ENCODE measurements around the gene TM4SF5. TPM values are rescaled to one million over a fixed set of nuclear protein-coding genes. Genes with fewer than 3 reads are reported as not detected.
A peak's percentile ranks its signal among the peaks of the same experiment; 100 is the strongest.

Gene TM4SF5
- total RNA-seq, 1 donor, result not detected

- TF ChIP-seq CTCF (IDR thresholded peaks at IDR 0.05; ENCODE audit: insufficient read depth, low read depth, low read length), result no peak
- no peak for DNase-seq (ENCODE audit: low read depth)
- no peak overlapping the region for H3K4me3 ChIP-seq (ENCODE audit: low read depth, low read length)
Observed at GRCh38 chr17:4808378-4808767, 36.7 kb downstream of the TM4SF5 start.

DNA sequence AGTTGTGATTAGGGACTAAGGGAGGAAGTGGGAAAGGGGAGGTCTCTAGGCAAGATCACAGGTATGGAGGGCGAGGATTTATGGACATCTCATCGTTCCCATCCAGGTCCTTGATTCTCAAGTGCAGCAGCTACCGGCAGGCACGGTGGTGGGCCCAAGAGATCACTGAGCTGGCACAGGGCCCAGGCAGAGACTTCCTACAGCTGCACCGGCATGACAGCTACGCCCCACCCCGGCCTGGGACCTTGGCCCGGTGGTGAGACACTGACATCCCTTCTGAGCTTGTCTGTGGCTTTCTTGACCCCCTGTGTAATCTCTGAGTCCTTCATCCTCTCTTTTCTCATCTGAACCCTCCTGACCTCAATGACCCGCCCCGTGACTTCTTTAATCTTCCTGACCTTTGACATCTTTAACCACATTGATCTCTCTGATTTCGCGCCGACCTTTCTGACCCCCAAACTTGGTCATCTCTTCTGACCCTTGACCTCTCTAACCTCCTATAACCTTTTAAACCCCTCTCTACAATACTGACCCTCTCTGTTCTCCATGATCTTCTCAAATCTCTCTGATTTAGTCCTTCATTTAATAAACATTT, 39.1 kb downstream of the TM4SF5 start:
- no peak for TF ChIP-seq CTCF (IDR thresholded peaks at IDR 0.05; ENCODE audit: insufficient read depth, low read depth, low read length)
- DNase-seq (ENCODE audit: low read depth), result no peak
- no peak overlapping the region for H3K4me3 ChIP-seq (ENCODE audit: low read depth, low read length)

DNA sequence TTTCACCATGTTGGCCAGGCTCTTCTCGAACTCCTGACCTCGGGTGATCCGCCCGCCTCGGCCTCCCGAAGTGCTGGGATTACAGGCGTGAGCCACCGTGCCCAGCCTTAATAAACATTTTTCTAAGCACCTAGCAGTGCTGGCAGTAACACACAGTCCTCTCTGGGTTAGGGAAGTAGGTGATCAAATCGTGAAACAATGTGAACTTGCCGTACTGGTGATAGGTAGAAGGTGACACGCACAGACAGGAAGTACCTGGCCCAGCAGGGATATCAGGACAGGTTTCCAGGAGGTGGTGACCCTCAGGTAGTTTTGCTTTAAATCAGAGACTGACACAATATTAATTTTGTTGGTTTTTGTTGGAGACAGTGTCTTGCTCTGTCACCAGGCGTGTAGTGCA, 39.8 kb downstream of the TM4SF5 start:
- no peak overlapping the region for H3K4me3 ChIP-seq (ENCODE audit: low read depth, low read length)
- no peak for TF ChIP-seq CTCF (IDR thresholded peaks at IDR 0.05; ENCODE audit: insufficient read depth, low read depth, low read length)
- no peak for DNase-seq (ENCODE audit: low read depth)

GRCh38 chr17:4812690-4813089, 41.0 kb downstream of the TM4SF5 start:
- no peak for DNase-seq (ENCODE audit: low read depth)
- TF ChIP-seq CTCF (IDR thresholded peaks at IDR 0.05; ENCODE audit: insufficient read depth, low read depth, low read length), result no peak
- no peak overlapping the region for H3K4me3 ChIP-seq (ENCODE audit: low read depth, low read length)

DNA sequence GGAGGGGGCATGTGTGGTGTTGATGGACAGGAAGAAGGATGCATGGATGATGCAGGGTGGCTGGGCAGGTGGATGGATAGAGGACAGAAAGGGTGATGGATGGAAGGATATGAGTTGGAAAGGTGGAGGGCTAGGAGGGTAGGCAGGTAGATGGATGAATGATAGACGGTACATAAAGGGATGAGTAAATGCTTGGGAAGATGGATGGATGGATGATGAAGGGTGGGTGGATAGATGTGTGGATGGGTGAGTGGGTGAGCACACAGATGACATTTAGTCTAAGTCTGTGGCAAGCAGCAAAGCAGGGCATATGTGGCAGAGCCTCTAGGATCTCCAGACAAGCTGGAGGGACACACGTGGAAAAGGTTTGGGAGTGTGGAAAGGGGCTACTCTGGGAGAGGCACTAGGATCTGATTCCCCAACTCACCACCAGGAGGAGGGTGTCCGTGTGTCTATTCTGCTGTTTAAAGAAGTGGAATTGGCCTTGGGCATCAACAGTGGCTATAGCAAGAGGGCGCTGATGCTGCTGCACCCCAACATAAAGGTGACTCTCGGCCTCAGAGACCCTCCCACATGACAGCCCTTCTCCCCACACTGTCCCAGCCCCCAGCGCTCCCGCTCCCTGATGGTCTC, 43.5 kb downstream of the TM4SF5 start:
- DNase-seq (ENCODE audit: low read depth), result no peak
- no peak overlapping the region for H3K4me3 ChIP-seq (ENCODE audit: low read depth, low read length)
- TF ChIP-seq CTCF (IDR thresholded peaks at IDR 0.05; ENCODE audit: insufficient read depth, low read depth, low read length), result peak; percentile 29

GRCh38 chr17:4816826-4817225, 45.1 kb downstream of the TM4SF5 start:
- DNase-seq (ENCODE audit: low read depth), result no peak
- no peak for TF ChIP-seq CTCF (IDR thresholded peaks at IDR 0.05; ENCODE audit: insufficient read depth, low read depth, low read length)
- H3K4me3 ChIP-seq (ENCODE audit: low read depth, low read length), result no peak overlapping the region

DNA sequence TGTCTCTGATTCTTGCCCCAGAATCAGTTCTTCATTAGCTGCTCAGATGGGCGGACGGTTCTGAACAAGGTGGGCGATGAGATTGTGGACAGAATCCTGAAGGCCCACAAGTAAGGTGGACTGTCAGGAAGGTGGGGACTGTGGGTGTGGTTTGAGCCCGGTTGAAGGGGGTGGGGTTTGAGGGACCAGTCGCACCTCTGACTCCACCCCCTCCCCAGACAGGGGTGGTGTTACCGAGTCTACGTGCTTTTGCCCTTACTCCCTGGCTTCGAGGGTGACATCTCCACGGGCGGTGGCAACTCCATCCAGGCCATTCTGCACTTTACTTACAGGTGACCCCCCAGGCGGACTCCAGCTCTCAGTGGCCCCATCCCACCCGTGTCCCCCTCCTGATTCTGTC, 46.6 kb downstream of the TM4SF5 start:
- no peak for TF ChIP-seq CTCF (IDR thresholded peaks at IDR 0.05; ENCODE audit: insufficient read depth, low read depth, low read length)
- DNase-seq (ENCODE audit: low read depth), result no peak
- H3K4me3 ChIP-seq (ENCODE audit: low read depth, low read length), result no peak overlapping the region
